ENCODE results near the gene RTN4R. TPM values are rescaled to one million over a fixed set of nuclear protein-coding genes. Genes with fewer than 3 reads are reported as not detected.

Gene RTN4R
- total RNA-seq, 1 donor from 2014 or later: 10.5 TPM

DNA sequence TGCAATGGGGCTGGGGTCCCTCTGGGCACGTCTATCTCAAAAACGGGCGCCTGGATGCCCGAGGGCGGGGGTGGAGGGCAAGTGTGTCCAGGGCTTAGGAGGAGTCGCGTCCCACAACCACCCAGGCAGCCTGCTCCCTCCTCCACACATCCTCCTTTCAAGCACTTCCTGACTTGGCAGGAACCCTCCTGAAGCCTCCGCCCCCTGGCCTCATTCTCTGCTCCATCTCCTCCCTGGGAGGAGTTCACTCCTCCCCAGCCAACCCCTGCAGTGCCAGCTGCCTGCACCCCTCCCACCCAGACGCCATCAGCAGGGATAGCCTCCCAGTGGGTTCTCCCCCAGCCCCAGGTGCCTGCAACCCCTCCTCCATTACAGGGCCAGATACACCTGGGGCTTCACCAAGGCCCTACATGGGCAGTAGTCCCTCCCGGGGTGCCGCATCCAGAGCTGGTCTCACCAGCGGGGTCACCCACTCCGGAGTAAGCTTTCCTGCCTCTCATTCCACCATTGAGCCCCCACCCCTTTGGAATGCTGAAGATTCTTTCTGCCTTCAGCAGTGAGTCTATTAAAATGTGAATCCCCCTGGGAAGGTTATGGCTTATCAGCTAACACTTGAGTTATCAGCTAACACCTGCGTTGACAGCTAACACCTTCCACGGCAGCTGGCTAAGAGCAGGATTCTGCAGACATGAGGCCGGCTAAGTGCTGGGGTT is 24.4 kb downstream of the RTN4R start:
- peak; percentile 70 for DNase-seq (ENCODE audit: low read depth)

GRCh38 chr22:20243176-20243536 is 25.0 kb downstream of the RTN4R start:
- no peak for DNase-seq (ENCODE audit: low read depth)

DNA sequence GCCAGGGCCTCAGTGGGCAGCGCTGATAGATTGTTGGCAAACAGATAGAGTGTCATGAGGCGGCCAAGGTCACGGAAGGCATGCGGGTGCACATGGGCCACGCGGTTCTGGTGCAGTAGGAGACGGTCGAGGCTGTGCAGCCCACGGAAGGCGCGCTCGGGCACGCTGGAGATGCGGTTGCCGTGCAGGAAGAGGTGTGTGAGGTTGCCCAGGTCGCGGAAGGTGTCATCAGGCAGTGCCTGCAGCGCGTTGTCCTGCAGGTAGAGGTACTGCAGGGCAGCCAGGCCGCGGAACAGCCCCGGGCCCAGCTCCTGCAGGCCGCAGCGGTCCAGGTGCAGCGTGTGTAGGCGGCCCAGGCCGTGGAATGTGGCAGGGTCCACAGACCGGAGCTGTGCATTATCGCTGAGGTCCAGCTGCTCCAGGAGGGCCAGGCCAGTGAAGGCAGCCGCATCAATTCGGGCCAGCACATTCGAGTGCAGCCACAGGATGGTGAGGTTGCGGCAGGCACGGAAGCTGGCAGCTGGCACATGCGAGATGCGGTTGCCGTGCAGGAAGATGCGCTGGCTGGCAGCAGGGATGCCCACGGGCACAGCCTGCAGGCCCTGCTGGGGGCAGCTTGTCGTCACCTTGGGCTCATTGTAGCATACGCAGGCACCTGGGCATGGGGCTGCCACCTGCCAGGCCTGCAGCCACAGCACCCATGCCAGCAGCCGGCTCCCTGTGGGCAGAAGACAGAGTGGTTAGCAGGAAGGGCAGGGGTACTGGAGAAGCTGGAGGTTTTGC is 25.5 kb downstream of the RTN4R start:
- DNase-seq (ENCODE audit: low read depth): no peak

- DNase-seq (ENCODE audit: low read depth): no peak
Measured at GRCh38 chr22:20241579-20242392, 26.3 kb downstream of the RTN4R start.

- no peak for DNase-seq (ENCODE audit: low read depth)
Measured at GRCh38 chr22:20240900-20241299, 27.2 kb downstream of the RTN4R start.

DNA sequence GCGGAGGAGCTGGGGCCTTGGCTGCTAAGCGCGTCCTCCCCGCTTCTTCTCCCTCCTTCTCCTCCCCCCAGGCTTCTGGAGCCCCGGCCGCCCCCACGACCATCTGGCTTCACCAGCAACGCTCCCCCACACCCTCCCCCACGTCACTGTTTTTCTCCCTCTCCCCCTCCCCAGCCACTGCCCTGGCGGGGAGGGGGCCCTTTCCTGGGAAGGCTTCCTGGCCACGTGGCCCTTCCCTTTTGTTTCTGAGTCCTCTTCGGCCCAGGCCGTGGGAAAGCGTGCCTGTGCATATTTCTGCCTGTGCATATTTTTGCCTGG is 27.7 kb downstream of the RTN4R start:
- no peak for DNase-seq (ENCODE audit: low read depth)

DNA sequence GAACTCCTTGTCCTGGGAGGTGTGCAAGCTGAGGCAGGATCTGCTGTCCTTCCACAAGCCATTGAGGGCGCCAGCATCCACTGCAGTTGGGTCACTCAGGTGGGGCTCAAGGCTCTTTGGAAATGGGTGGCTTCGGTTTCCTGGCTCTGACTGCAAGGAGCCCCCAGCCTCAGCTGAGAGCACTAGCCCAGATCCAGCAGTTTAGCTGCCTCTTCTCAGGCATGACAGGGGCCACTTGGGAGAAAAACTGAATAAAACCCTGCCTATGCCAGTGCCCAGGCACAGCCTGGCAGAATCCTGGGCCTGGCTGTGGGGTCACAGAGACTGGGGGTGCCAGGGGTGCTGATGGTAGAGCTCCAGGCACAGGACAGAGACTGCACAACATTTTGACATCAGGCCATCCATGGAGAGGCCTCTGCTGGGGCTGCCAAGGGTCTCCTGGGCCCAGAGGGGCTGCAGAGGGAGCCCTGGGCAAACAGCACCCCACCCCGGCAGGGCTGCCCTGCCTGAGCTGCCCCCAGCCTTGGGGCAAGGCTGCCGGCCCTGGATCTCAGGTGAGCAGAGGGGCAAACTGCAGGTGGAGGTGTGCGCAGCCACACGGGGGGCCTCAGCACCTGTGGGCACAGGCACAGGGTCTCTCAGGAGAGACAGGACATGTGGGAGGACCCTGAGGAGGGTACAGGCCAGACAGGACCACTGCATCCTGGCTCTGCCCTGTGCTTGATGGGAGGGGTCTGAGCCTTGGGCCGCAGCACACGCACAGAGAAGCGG is 28.3 kb downstream of the RTN4R start:
- no peak for DNase-seq (ENCODE audit: low read depth)

DNA sequence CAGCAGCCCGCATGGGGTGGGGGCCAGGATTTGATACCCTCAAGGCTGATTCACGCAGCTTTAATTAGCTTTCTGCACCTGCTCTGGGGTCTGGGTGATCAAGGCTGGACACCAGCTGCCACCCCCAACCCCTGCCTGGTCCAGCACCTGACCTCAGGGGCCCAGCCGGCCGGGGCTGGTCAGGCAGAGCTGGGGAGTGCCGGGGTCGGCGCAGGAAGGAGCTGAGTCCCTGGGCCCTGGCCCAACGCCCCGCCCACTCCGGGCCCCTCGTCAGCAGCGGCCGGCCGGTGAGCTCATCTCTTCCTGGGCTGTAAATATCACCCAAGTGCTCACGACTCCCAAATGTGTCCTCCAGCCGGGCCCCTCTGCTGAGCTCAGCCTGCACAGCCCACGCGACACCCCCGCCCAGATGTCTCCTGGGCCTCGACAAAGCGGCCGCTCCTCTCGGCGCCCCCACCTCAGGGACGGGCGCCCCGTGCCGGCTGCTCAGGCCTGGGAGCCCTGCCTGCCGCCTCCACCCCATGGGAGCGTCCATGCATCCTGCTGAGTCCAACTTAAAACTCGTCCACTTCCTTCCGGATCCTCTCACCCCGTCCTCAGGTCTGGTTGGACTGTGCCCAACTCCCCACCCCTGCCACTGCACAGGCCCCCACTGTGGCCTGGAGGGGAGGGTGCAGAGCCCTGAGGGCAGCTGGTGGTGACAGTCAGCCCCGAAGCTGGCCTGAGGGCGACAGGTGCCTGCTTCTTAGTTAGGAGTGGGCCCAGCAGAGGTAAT is 29.0 kb downstream of the RTN4R start:
- peak; percentile 98 for DNase-seq (ENCODE audit: low read depth)

- no peak for DNase-seq (ENCODE audit: low read depth)
Measured at GRCh38 chr22:20238536-20238900, 29.6 kb downstream of the RTN4R start.

GRCh38 chr22:20237480-20238440 is 30.4 kb downstream of the RTN4R start:
- no peak for DNase-seq (ENCODE audit: low read depth)

GRCh38 chr22:20236052-20236717 is 31.9 kb downstream of the RTN4R start:
- no peak for DNase-seq (ENCODE audit: low read depth)

DNA sequence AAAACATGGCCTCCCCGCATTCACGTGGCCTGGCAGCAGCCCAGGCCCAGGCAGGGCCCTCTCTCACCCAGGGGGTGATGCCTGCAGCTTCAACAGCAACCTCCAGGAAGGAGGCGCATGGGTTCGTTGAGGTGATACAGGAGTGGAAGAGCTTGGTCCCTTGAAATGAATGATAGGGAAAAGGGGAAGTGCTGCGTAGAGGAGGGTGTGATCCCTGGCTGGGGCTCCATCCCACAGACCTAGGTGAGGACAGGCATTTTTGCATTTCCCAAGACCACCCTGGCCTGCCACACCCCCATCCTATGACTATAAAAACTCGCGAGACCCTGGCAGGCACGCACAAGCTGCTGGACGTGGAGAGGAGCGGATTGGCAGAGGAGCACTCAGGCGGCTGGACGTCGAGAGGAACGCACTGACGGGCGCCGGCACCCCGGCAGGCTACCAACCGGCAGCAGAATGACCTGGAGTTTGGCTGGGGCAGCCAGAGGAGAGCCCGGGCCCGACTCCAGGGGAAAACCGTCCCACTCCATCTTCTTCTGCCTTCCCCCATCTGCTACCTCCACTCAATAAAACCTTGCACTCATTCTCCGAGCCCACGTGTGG is 32.6 kb downstream of the RTN4R start:
- no peak for DNase-seq (ENCODE audit: low read depth)

GRCh38 chr22:20234760-20235388 is 33.2 kb downstream of the RTN4R start:
- DNase-seq (ENCODE audit: low read depth): no peak

DNA sequence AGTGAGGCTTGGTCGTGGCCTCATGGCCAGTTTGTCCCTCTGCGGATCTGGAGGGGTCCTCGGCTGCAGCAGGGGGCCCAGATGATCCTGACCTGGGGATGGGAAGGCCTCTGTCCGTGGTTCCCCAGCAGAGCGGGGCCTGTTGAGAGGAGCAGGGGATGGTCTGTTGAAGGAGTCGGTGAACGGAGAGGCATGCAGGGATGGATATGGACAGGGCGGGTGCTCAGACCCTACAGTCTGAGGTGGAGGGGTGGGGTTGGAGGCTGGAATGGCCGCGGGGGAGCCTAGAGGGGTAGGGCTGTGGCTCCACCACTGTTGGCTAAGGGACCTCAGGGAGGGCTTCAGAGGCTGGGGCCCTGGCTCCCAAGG is 33.8 kb downstream of the RTN4R start:
- no peak for DNase-seq (ENCODE audit: low read depth)

GRCh38 chr22:20233351-20234313 is 34.5 kb downstream of the RTN4R start:
- no peak for DNase-seq (ENCODE audit: low read depth)

GRCh38 chr22:20232781-20233180 is 35.3 kb downstream of the RTN4R start:
- no peak for DNase-seq (ENCODE audit: low read depth)

DNA sequence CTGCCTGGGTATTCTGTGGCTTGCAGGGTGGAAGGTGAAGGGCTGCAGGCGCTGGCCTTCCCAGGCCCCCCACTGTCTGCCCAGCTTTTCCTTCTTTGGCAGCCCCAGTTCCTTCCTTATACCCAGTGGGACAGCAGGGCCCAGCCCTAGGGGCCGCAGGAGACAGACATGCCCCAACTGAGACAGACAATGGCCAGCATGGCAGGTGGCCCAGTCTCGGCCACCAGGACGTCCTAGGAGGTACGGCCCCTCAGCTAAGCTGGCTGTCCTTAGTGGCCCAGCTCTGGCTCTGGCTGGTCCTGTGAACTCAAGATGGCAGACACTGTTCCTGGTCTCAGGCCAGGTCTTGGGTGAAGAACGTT is 35.9 kb downstream of the RTN4R start:
- DNase-seq (ENCODE audit: low read depth): no peak

Data from myocyte (in vitro differentiated cells).